GM10266 (cell line): Measurements from ENCODE around the gene ZNF280D.

Experiments used
- DNase-seq: peaks from one replicate; pipeline ENCODE4 v3.0.0; 2012; ENCODE audit errors: extremely low spot score
- TF ChIP-seq, protein P1 (sequence below): IDR thresholded peaks from 2 replicates; pipeline ENCODE4 v1.5.1; 2012; ENCODE audit warnings: mild to moderate bottlenecking, low read depth; ENCODE audit not compliant: control insufficient read depth, insufficient read depth; ENCODE audit errors: missing control alignments

The ZNF280D gene

DNA sequence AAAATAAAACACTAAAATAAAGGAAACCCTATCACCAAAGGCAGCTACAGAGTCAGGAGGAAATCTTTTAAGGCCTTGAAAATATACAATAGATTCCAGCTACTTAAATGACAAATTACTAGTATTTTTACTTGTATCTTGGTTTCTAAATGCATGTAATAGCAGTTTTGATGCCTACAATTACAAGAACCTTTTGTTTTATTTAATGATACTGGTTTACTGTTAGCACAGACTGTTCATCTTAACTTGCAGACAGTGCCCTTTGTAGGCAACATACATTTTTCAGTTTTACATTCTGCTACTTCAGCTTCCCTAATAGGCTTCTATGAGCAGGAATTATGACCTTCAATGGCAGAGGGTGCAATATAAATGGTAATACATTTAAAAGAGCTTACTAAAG lies 54.1 kb downstream of the ZNF280D start:
- TF ChIP-seq, protein P1, sequence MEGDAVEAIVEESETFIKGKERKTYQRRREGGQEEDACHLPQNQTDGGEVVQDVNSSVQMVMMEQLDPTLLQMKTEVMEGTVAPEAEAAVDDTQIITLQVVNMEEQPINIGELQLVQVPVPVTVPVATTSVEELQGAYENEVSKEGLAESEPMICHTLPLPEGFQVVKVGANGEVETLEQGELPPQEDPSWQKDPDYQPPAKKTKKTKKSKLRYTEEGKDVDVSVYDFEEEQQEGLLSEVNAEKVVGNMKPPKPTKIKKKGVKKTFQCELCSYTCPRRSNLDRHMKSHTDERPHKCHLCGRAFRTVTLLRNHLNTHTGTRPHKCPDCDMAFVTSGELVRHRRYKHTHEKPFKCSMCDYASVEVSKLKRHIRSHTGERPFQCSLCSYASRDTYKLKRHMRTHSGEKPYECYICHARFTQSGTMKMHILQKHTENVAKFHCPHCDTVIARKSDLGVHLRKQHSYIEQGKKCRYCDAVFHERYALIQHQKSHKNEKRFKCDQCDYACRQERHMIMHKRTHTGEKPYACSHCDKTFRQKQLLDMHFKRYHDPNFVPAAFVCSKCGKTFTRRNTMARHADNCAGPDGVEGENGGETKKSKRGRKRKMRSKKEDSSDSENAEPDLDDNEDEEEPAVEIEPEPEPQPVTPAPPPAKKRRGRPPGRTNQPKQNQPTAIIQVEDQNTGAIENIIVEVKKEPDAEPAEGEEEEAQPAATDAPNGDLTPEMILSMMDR = no peak
- no peak for DNase-seq

DNA sequence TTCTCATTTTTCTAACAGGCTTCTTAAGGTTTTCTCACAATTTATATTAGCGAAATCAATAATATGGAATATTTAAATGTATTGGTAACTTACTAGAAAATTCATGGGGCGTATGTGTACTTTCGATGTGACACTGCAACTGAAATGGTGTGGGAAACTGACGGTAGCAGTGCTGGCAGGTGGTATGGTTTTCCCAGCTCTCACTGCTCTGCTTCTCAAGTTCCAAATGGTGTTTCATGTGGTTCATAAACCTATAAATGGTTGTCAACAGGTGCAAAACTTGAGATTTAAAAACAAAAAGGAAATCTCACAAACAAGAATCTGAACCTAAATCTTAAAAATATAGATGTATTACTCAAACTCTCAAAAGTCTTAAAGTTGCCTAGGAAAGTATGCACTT lies 54.7 kb downstream of the ZNF280D start:
- DNase-seq = no peak
- TF ChIP-seq, protein P1 = no peak

DNA sequence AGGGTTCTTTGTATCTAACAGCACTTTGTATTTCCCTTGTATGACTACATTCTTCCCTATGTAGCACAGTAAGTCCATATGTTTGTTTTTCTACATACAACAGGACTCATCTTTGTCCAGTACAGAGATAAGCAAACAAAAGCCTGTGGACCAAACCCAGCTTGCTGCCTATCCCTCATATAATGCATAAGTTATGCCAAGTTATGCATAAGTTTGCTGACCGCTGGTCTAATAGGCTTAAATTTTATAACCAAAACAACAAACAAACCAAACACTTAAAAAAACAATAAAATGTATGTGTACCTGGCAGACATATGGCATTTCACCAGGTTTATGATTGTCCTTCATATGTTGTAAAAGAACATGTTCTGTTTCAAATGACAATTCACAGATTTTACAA lies 56.0 kb downstream of the ZNF280D start:
- no peak for DNase-seq
- TF ChIP-seq, protein P1 = no peak

DNA sequence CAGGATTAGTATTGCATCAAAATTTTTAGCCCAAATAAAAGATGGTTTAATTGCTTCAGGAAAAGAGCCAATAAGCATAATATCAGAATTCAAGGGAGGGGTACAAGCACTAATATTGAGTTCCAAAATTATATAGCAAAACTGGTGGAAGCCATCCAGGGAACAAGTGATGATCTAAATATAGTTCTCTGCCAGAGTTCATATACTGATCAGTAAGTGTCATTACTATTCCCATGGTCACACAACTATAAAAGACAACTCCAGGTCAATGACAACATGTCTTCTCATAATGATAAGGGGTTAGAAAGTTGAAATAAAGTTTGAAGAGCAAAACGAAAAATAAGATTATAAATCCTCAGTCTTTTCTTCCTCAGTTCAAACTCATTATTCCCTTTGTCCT lies 57.4 kb downstream of the ZNF280D start:
- TF ChIP-seq, protein P1 = no peak
- no peak for DNase-seq

DNA sequence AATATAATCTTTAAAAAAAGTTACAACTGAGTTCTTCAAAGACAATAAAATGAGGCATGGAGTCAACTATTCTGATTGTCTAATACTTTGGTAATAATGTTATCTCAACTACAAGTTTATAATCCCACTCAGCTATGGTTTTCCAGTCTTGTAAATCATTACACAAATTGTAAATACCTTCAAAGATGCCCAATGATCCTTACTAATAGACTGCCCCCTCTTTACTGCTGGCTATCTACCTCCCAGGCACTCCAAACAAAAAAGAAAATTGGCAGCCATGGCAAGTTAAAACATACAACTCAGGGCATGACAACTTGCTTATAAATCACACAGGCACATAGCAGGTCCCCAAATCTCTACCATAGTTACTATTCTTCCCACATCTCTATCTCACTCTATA lies 58.5 kb downstream of the ZNF280D start:
- no peak for DNase-seq
- TF ChIP-seq, protein P1 = no peak

DNA sequence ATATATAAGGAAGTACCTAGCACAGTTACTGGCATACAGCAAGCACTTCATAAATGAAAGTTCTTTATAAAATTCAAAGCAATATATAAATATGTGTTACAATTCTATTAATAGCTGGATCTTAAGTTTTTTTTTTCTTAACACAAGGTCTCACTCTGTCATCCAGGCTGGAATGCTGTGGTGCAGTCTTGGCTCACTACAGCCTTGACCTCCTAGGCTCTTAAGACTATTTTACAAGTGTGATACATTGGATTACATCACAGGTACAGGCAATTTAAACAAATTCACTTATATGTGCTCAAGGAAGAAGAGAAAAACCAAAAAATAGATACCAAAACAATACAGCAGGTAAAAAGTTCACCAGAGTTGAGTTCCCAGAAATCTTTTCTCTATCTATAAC lies 60.6 kb downstream of the ZNF280D start:
- TF ChIP-seq, protein P1 = no peak
- DNase-seq = no peak

DNA sequence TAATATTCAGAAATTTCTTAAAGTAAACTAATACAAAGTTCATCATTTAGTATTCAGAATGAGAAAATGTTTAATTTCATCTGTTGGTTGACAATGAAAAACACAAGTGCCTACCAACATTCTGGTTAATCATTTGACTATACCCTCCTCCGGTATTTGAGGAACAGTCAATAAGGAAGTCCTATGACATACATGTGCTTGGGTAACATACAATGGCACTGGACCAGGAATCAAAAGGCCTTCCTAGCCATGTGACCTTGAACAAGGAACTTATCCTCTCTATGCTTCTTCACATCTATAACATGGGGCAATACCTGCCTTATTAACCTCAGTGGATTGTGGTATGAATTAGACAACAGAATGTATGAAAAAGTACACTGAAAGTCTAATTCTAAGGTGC lies 65.8 kb downstream of the ZNF280D start:
- DNase-seq = no peak
- TF ChIP-seq, protein P1 = no peak
